BE2C (cell line): Measurements from ENCODE around the gene HIF1A.

Experiments
- DNase-seq: peaks from one replicate; pipeline ENCODE4 v3.0.0-alpha.2; 2020
- H3K27me3 ChIP-seq: fragments of 250-450 bp; sonication (Bioruptor Pico); 2 replicates; pipeline ENCODE4 v1.5.1; 2020; ENCODE audit warnings: mild to moderate bottlenecking
- H3K36me3 ChIP-seq: fragments of 250-450 bp; sonication (Bioruptor Pico); 2 replicates; pipeline ENCODE4 v1.5.1; 2020; ENCODE audit warnings: mild to moderate bottlenecking
- H3K4me1 ChIP-seq: fragments of 250-450 bp; sonication (Bioruptor Pico); 2 replicates; pipeline ENCODE4 v1.5.1; 2020
- H3K4me3 ChIP-seq: 2 replicates; pipeline ENCODE4 v1.5.1; 2011; ENCODE audit warnings: low read depth, low read length
- H3K9me3 ChIP-seq: fragments of 250-450 bp; sonication (Bioruptor Pico); 2 replicates; pipeline ENCODE4 v1.5.1; 2020
- CTCF ChIP-seq: IDR thresholded peaks from 2 replicates; pipeline ENCODE4 v1.5.1; 2012; ENCODE audit warnings: mild to moderate bottlenecking, low read depth, low read length

The HIF1A gene

GRCh38 chr14:61670576-61670975 lies 24.7 kb upstream of the HIF1A start:
- Histone ChIP-seq H3K36me3 (no peaks in the 10 kb centered on the region), H3K27me3 (no peaks in the 10 kb centered on the region), H3K9me3 (no peaks in the 10 kb centered on the region), H3K4me1 (no peaks in the 10 kb centered on the region), H3K4me3 (no peak overlapping the region)
- no peak for DNase-seq
- no peak for TF ChIP-seq CTCF

- DNase-seq: no peak
- Histone ChIP-seq H3K9me3 (no peaks in the 10 kb centered on the region), H3K4me3 (no peak overlapping the region), H3K4me1 (no peaks in the 10 kb centered on the region), H3K27me3 (no peaks in the 10 kb centered on the region), H3K36me3 (no peaks in the 10 kb centered on the region)
- TF ChIP-seq CTCF: no peak
Observed at GRCh38 chr14:61671082-61671481, 24.2 kb upstream of the HIF1A start.

- DNase-seq: no peak
- TF ChIP-seq CTCF: no peak
- H3K4me3 ChIP-seq: no peak overlapping the region
- H3K27me3 ChIP-seq: no peaks in the 10 kb centered on the region
- H3K4me1 ChIP-seq: no peaks in the 10 kb centered on the region
- H3K36me3 ChIP-seq: no peaks in the 10 kb centered on the region
- no peaks in the 10 kb centered on the region for H3K9me3 ChIP-seq
Observed at GRCh38 chr14:61672796-61673195, 22.5 kb upstream of the HIF1A start.

- Histone ChIP-seq H3K9me3 (no peaks in the 10 kb centered on the region), H3K4me3 (no peak overlapping the region), H3K27me3 (no peaks in the 10 kb centered on the region), H3K36me3 (no peaks in the 10 kb centered on the region), H3K4me1 (no peaks in the 10 kb centered on the region)
- TF ChIP-seq CTCF: no peak
- DNase-seq: no peak
Observed at GRCh38 chr14:61673305-61673704, 22.0 kb upstream of the HIF1A start.

GRCh38 chr14:61675291-61675690 lies 20.0 kb upstream of the HIF1A start:
- Histone ChIP-seq H3K27me3 (no peaks in the 10 kb centered on the region), H3K4me1 (peaks cover 10% of the 10 kb centered on the region; the same call in 1 of the 2 replicates), H3K9me3 (no peaks in the 10 kb centered on the region), H3K4me3 (no peak overlapping the region), H3K36me3 (no peaks in the 10 kb centered on the region)
- no peak for DNase-seq
- no peak for TF ChIP-seq CTCF

GRCh38 chr14:61677479-61677878 lies 17.8 kb upstream of the HIF1A start:
- no peak for TF ChIP-seq CTCF
- H3K4me3 ChIP-seq: no peak overlapping the region
- DNase-seq: no peak
- peaks cover 20% of the 10 kb centered on the region for H3K4me1 ChIP-seq
- no peaks in the 10 kb centered on the region for H3K9me3 ChIP-seq
- H3K27me3 ChIP-seq: no peaks in the 10 kb centered on the region
- no peaks in the 10 kb centered on the region for H3K36me3 ChIP-seq
